ENCODE data around the gene ADORA1. TPM values are rescaled to one million over a fixed set of nuclear protein-coding genes. Genes with fewer than 3 reads are reported as not detected.

ADORA1 gene
- total RNA-seq = not detected

GRCh38 chr1:203127666-203128430 lies at the start of gene ADORA1:
TSS of gene ADORA1 (plus strand) at chr1:203127726. CDS start at chr1:203128842, 1,116 bp downstream.
- Mint-ChIP-seq H3K4me3 (no peak within 1 kb of the TSS), H3K9me3 (no peaks in the 10 kb centered on the region)

GRCh38 chr1:203077956-203078355 lies 49.6 kb upstream of the ADORA1 start:
- H3K27me3 Mint-ChIP-seq = peaks cover 43% of the 10 kb centered on the region
- H3K27ac Mint-ChIP-seq = no peak overlapping the region
- H3K4me1 Mint-ChIP-seq = peaks cover 3% of the 10 kb centered on the region
- no peak for DNase-seq
- H3K9me3 Mint-ChIP-seq = no peaks in the 10 kb centered on the region
- peaks cover 6% of the 10 kb centered on the region for H3K36me3 Mint-ChIP-seq
- no peak overlapping the region for H3K4me3 Mint-ChIP-seq

More at GRCh38 chr1:203127666-203128430, at the start of gene ADORA1:
- DNase-seq = peak; percentile 14
- H3K27me3 Mint-ChIP-seq = peaks cover 54% of the 10 kb centered on the region
- no peak within 1 kb of the TSS for H3K27ac Mint-ChIP-seq
- no peaks in the 10 kb centered on the region for H3K36me3 Mint-ChIP-seq
- peaks cover 2% of the 10 kb centered on the region for H3K4me1 Mint-ChIP-seq

- no peak overlapping the region for H3K4me3 Mint-ChIP-seq
- peaks cover 3% of the 10 kb centered on the region for H3K4me1 Mint-ChIP-seq
- H3K36me3 Mint-ChIP-seq = peaks cover 6% of the 10 kb centered on the region
- H3K27me3 Mint-ChIP-seq = peaks cover 38% of the 10 kb centered on the region
- H3K27ac Mint-ChIP-seq = no peak overlapping the region
- no peak for DNase-seq
- no peaks in the 10 kb centered on the region for H3K9me3 Mint-ChIP-seq
Measured at GRCh38 chr1:203078478-203078877, 49.0 kb upstream of the ADORA1 start.

DNA sequence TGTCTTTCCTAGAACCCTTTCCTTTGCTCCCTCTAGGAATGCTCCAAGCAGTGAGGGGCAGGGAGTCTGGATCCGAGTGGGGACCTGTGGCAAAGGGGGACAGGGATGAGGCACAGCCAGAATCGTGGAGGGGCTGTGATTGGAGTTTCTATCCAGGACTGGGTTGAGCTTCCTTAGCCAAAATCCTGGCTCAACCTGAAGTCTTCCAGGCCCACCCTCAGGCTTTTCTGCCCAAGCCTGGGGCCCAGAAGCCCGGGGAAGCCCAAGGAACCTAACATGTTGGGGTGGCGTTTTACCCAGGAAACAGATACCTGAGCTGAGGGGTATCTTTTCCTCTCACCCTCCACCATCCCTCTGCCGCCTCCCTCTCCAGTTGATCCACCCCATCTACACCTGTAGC lies 47.1 kb upstream of the ADORA1 start:
- Mint-ChIP-seq H3K9me3 (no peaks in the 10 kb centered on the region), H3K4me1 (peaks cover 3% of the 10 kb centered on the region), H3K36me3 (peaks cover 5% of the 10 kb centered on the region), H3K4me3 (no peak overlapping the region), H3K27ac (no peak overlapping the region), H3K27me3 (peaks cover 24% of the 10 kb centered on the region)
- no peak for DNase-seq

- Mint-ChIP-seq H3K4me3 (no peak overlapping the region), H3K27ac (no peak overlapping the region), H3K36me3 (no peaks in the 10 kb centered on the region), H3K27me3 (peaks cover 16% of the 10 kb centered on the region), H3K9me3 (no peaks in the 10 kb centered on the region), H3K4me1 (no peaks in the 10 kb centered on the region)
- no peak for DNase-seq
Measured at GRCh38 chr1:203081465-203082230, 45.9 kb upstream of the ADORA1 start.

GRCh38 chr1:203082231-203082505 lies 45.4 kb upstream of the ADORA1 start:
- no peak overlapping the region for H3K4me3 Mint-ChIP-seq
- H3K36me3 Mint-ChIP-seq = no peaks in the 10 kb centered on the region
- H3K9me3 Mint-ChIP-seq = no peaks in the 10 kb centered on the region
- no peak for DNase-seq
- no peak overlapping the region for H3K27ac Mint-ChIP-seq
- H3K4me1 Mint-ChIP-seq = no peaks in the 10 kb centered on the region
- peaks cover 12% of the 10 kb centered on the region for H3K27me3 Mint-ChIP-seq

DNA sequence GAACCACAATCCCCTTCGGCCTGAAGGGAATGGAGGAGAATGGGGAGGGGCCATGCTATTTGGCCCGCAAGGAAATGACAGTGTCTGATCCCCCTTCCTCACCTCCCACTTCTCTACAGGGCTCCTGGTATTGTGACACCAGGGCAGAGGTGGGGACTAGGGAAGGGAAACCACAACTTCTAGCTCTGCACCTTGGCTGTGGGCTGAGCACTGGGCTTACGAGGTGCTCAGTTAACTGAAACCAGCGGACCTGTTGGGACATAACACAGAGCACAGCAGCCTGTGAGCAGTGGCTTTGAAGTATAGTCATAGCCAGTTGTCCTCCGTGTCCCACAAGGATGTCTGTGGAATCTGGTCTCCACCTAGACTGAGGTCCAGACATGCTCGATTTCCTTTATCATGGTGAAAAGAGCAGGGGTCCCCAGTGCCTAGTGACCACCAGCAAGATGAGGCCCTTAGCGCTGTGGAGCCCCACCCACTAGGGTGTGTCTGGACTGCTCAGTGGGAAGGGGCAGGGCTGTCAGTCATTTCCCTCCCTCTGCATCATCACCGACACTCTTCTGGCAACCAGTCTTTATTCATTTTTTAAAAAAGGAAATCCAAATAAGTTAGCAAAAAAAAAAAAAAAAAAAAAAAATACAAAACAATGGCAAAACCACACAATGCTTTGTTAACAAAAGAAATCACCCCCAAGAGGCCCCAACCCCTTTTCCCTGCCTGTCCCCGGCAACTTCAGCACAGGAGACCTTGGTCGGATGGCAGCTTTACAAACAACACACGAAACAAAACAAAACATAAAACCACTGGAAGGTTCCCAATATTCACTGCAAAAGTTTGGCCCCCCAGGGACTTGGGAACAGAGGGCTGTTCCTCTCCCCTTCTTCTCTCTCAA lies 44.7 kb upstream of the ADORA1 start:
- H3K36me3 Mint-ChIP-seq = no peaks in the 10 kb centered on the region
- H3K4me1 Mint-ChIP-seq = no peaks in the 10 kb centered on the region
- H3K27ac Mint-ChIP-seq = no peak overlapping the region
- H3K27me3 Mint-ChIP-seq = peaks cover 7% of the 10 kb centered on the region
- H3K4me3 Mint-ChIP-seq = no peak overlapping the region
- no peak for DNase-seq
- no peaks in the 10 kb centered on the region for H3K9me3 Mint-ChIP-seq

DNA sequence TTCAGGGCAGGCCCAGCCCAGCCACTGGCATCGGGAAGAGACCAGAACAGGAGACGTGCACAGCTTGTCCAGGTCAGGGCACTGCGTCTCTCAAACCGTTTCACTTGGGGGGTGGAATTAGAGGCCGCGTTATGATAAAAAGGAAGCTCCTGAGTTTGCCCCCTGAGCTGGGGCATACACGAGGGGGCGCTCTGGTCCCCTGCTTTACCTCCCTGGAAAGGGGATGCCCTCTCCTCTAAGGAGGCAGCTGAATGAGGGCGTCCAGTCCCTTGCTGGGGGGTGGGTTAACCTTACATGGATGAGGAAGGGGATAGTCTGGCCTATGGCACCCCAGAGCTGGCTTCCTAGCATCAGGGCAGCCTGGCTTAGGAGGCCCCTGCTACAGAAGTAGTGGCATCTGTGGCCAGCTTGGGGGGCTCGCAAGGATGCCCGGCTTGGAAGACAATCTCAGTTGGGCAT lies 44.0 kb upstream of the ADORA1 start:
- Mint-ChIP-seq H3K27me3 (peaks cover 7% of the 10 kb centered on the region), H3K27ac (no peak overlapping the region), H3K36me3 (no peaks in the 10 kb centered on the region), H3K4me1 (no peaks in the 10 kb centered on the region), H3K9me3 (no peaks in the 10 kb centered on the region), H3K4me3 (no peak overlapping the region)
- DNase-seq = no peak

GRCh38 chr1:203084588-203085527 lies 42.7 kb upstream of the ADORA1 start:
- no peaks in the 10 kb centered on the region for H3K36me3 Mint-ChIP-seq
- H3K4me3 Mint-ChIP-seq = no peak overlapping the region
- no peaks in the 10 kb centered on the region for H3K27me3 Mint-ChIP-seq
- no peaks in the 10 kb centered on the region for H3K4me1 Mint-ChIP-seq
- no peak overlapping the region for H3K27ac Mint-ChIP-seq
- peak; percentile 29 for DNase-seq
- H3K9me3 Mint-ChIP-seq = no peaks in the 10 kb centered on the region

DNA sequence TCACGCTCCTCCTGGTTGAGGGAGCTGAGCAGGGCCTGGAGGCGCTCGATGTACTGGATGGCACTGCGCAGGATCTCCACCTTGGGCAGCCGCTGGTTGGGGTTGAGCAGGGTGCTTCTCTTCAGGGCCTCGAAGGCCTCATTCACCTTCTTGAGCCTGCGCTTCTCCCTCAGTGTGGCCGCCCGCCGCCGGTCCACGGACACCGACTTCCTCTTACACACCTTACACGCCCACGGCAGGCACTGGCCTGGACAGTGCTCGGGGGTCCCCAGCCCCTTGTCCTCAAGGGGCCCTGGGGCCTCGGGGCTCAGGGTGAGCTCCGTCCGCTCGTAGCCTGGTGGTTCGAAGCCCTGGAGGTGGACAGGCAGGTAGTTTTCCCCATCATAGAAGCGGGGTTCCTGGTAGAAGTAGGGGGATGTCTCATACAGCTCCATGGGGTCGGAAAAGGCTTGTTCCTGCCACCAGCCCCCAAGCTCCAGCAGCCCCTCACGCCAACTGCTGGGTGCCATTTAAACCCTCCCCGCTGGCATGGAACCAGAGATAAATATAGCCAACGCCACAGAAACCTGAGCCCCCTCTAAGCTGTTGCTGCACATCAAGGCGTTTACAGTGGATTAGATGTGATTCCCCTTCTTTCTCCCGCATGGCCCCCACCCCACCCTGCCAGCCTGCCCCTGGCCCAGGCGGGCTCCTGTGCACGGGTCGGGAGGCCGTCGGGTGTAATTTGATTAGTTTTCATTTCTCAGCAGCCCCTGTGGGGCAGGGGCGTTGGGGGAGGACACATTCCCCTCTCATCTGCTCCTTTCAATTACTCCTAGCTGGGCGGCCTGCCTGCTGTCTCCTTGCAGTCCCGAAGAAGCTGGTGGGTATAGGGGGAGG lies 41.8 kb upstream of the ADORA1 start, which contains the start of gene MYOG:
TSS of gene MYOG (minus strand) at position 485 of the 879 bp plus-strand sequence. CDS start at position 434, 51 bp downstream.
- Mint-ChIP-seq H3K9me3 (no peaks in the 10 kb centered on the region), H3K36me3 (no peaks in the 10 kb centered on the region), H3K27ac (no peak within 1 kb of the TSS), H3K4me1 (no peaks in the 10 kb centered on the region), H3K4me3 (no peak within 1 kb of the TSS), H3K27me3 (no peaks in the 10 kb centered on the region)
- no peak for DNase-seq

DNA sequence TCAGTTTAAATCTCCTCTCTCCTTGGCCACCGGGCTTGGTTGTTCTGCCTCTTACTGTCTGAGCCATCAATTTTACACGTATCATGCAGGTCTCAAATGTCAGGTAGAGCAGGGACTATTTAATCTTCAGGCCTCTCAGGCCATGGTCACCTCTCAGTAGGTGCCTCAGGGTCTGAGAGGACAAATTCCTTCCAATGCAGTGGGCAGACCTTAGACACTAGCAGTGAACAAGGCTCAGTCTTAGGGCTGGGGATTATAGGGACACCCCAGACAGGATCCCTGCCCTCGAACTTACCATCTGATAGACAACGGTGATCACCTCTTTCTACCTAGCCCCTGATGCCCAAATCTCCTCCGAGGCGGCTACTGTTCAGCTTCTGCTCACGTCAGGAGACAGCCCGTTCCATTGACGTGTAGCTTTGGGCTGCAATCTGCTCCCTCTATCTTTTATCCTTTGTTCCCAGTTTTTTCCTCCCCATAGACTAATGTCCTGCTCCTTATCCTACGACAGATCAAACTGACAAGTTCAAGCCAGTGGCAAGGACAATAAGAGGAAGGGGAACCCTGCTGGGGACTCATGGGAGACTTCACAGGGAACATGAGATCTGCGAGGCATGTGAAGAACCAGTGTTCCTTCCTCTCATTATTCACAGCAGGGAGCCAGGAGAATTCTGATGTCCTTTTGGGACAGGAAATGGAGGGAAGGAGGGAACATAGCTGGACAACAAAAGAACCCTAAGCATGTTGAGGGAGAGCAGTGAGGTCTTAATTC lies 40.3 kb upstream of the ADORA1 start:
- no peak for DNase-seq
- Mint-ChIP-seq H3K27me3 (peaks cover 5% of the 10 kb centered on the region), H3K4me3 (no peak overlapping the region), H3K4me1 (no peaks in the 10 kb centered on the region), H3K36me3 (no peaks in the 10 kb centered on the region), H3K9me3 (no peaks in the 10 kb centered on the region), H3K27ac (no peak overlapping the region)

GRCh38 chr1:203088441-203088840 lies 39.1 kb upstream of the ADORA1 start:
- H3K4me3 Mint-ChIP-seq = no peak overlapping the region
- H3K27me3 Mint-ChIP-seq = peaks cover 12% of the 10 kb centered on the region
- H3K27ac Mint-ChIP-seq = no peak overlapping the region
- DNase-seq = no peak
- H3K4me1 Mint-ChIP-seq = no peaks in the 10 kb centered on the region
- H3K36me3 Mint-ChIP-seq = no peaks in the 10 kb centered on the region
- H3K9me3 Mint-ChIP-seq = no peaks in the 10 kb centered on the region
